Type B pancreatic cell (in vitro differentiated cells): ENCODE data around the gene ADGRL2. TPM values are rescaled to one million over a fixed set of nuclear protein-coding genes. Genes with fewer than 3 reads are reported as not detected.
A peak's percentile ranks its signal among the peaks of the same experiment; 100 is the strongest.

Experiments
- DNase-seq: peaks from one replicate; pipeline ENCODE4 v3.0.0; 2021; ENCODE audit warnings: mixed read lengths; ENCODE audit not compliant: unreplicated experiment; ENCODE audit errors: extremely low spot score
- H3K27ac Mint-ChIP-seq: 2 replicates; pipeline ENCODE4 v1.8.0; 2021; ENCODE audit warnings: mild to moderate bottlenecking, mixed read lengths
- H3K27me3 Mint-ChIP-seq: 2 replicates; pipeline ENCODE4 v1.8.0; 2021; ENCODE audit warnings: mixed read lengths
- H3K36me3 Mint-ChIP-seq: 2 replicates; pipeline ENCODE4 v1.8.0; 2021; ENCODE audit warnings: mixed read lengths
- H3K4me1 Mint-ChIP-seq: one replicate; pipeline ENCODE4 v1.8.0; 2021; ENCODE audit warnings: mixed read lengths; ENCODE audit not compliant: unreplicated experiment
- H3K4me3 Mint-ChIP-seq: 2 replicates; pipeline ENCODE4 v1.8.0; 2021; ENCODE audit warnings: mild to moderate bottlenecking, mixed read lengths
- H3K9me3 Mint-ChIP-seq: 2 replicates; pipeline ENCODE4 v1.8.0; 2021; ENCODE audit warnings: mixed read lengths
- total RNA-seq: library from RNA; stranded (reverse); gene quantifications from 2 replicates; pipeline ENCODE4 v1.2.1, GENCODE V29; 2021; ENCODE audit warnings: low replicate concordance
- TF ChIP-seq, protein P1 (sequence below): fragments of 200-600 bp; sonication (generic); conservative IDR thresholded peaks from 2 replicates; pipeline ENCODE4 v1.5.0; 2021; ENCODE audit warnings: antibody characterized with exemption, mild to moderate bottlenecking

The ADGRL2 gene
- total RNA-seq, 1 donor from 2014 or later: 103 TPM

DNA sequence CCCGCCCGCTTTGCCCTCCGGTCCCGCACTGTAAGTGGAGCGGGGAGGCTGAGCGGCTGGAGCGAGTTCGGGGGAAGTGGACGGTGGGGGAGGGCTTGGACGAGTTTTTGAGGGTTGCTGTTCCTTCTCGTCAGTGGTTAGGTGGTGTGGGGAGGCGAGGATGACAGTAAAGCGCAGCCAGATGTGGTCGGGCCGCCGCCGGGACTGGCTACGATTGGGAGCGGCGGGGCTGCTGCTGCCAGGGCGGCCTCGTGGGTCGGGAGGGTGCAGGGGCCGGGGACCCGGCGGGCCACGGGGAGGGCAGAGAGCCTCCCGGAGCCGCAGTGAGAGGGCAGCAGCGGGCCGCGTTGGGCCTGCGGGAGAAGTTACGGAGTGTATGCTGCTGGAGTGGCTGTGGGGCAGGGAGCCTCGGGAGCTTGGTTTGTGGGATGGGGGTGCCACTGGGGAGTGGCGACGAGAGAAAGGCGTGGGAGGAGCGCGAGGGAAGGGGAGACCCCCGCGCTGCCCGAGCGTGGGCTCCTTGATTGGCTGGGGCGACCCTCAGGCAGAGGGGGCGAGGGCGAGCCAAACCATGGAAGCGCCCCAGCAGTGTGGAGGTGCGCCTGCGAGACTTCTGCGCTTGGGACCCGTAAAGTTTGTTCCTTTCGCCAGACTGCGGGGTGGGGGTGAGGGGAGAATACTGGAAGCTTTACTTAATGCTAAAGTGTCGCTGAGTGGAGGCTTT is 2.1 kb downstream of the ADGRL2 start:
- peak overlapping the region; percentile 88 for H3K27ac Mint-ChIP-seq
- H3K9me3 Mint-ChIP-seq: no peaks in the 10 kb centered on the region
- TF ChIP-seq, protein P1, sequence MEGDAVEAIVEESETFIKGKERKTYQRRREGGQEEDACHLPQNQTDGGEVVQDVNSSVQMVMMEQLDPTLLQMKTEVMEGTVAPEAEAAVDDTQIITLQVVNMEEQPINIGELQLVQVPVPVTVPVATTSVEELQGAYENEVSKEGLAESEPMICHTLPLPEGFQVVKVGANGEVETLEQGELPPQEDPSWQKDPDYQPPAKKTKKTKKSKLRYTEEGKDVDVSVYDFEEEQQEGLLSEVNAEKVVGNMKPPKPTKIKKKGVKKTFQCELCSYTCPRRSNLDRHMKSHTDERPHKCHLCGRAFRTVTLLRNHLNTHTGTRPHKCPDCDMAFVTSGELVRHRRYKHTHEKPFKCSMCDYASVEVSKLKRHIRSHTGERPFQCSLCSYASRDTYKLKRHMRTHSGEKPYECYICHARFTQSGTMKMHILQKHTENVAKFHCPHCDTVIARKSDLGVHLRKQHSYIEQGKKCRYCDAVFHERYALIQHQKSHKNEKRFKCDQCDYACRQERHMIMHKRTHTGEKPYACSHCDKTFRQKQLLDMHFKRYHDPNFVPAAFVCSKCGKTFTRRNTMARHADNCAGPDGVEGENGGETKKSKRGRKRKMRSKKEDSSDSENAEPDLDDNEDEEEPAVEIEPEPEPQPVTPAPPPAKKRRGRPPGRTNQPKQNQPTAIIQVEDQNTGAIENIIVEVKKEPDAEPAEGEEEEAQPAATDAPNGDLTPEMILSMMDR: peak; percentile 54
- H3K4me3 Mint-ChIP-seq: peak overlapping the region; percentile 98
- H3K27me3 Mint-ChIP-seq: no peaks in the 10 kb centered on the region
- DNase-seq: peak; percentile 81
- peaks cover 34% of the 10 kb centered on the region for H3K4me1 Mint-ChIP-seq
- no peaks in the 10 kb centered on the region for H3K36me3 Mint-ChIP-seq

DNA sequence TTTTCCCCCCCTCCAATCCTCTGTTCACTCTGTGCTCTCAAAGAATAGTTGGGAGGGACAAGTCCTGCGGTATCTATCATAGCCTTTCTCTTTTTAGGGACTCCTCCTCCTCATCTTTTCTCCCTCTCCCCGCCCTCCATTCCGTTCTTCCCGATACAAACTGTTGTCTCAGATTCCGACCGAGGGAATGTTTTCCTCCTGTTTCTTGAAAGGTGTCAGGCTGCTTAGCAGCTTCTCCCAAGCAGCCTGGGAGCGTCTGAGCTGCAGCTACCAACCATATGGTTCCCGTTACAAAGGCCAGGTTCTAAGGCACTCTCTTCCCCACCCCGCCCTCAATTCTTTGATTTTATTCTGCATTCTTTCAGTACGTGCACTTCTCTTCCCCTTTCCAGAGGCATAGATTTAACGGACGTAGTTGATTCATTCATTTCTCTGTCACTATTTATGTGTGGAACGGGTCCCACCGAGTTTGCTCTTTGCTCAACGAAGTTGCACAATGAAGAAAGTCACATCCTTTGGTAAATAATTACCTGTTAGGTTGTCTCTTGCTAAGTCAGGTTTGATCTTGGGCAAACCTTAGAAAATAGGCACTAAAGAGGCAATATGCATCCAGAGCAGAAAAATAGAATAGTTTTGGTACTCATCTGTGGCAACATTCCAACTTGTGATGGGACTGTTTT is 2.8 kb downstream of the ADGRL2 start:
- TF ChIP-seq, protein P1: no peak
- H3K27ac Mint-ChIP-seq: peak overlapping the region; percentile 88
- no peak for DNase-seq
- peak overlapping the region; percentile 98 for H3K4me3 Mint-ChIP-seq
- peaks cover 38% of the 10 kb centered on the region for H3K4me1 Mint-ChIP-seq
- H3K36me3 Mint-ChIP-seq: no peaks in the 10 kb centered on the region
- no peaks in the 10 kb centered on the region for H3K9me3 Mint-ChIP-seq
- H3K27me3 Mint-ChIP-seq: no peaks in the 10 kb centered on the region

DNA sequence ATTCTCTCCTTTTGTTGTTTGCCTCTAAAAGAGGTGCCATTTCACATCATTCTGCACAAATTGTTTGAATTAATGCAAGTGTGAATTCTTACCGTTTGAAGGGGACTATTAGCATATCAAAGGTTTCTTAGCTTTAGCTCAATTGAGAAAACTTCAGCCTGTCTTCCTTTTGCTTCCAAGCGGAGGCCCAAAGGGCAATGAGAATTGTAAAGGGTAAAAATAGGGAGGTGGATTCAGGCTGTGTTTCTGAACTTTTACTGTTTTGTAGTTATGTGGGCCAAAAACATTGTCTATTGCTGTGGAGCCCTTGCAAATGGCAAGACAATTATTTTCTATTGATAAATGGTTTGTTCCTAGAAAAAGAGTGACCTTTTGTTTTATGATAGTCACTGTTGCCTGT is 3.6 kb downstream of the ADGRL2 start:
- H3K27ac Mint-ChIP-seq: peak overlapping the region; percentile 88
- peaks cover 35% of the 10 kb centered on the region for H3K4me1 Mint-ChIP-seq
- no peaks in the 10 kb centered on the region for H3K27me3 Mint-ChIP-seq
- DNase-seq: no peak
- TF ChIP-seq, protein P1: no peak
- no peaks in the 10 kb centered on the region for H3K9me3 Mint-ChIP-seq
- peak overlapping the region; percentile 98 for H3K4me3 Mint-ChIP-seq
- H3K36me3 Mint-ChIP-seq: no peaks in the 10 kb centered on the region

DNA sequence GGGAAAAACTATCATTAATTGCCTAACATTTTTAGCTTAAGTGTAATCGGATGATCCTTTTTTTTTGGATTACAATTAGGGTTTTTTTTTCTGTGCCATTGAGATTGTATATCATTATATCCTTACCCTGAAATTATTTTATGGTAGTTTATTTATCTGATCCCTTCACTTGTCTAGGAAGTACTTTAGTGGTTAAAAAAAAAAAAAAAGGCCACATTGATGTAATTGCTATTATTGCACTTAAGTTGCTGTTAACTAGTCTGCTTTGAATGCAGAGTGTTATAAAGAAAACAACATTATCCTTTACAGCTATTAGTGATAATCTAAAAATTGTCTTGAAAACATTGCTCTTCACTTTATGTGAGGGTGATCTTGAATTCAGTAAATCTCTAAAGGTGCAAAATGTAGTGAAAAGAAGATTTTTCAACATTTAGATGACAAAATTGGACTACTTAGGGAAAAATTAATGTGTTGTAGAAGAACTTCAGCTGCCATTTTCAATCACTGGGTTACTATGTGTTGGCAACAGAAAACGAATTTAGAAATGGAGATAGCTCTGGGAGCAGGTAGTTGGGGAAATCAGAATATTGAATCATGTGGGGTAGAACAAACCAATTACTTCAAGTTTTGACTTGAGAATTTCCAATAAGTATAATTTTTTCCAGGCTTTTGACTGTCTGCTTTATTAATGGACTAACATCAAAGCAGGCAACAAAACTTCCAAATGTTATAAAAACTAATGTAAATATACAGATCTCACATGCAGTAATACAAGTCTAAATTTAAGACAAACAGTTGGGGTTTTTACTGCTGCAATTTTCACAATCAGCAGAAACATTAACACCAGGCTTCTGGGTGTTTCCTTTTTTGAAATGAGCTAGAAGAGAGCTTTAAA is 5.0 kb downstream of the ADGRL2 start:
- DNase-seq: no peak
- H3K9me3 Mint-ChIP-seq: no peaks in the 10 kb centered on the region
- peaks cover 36% of the 10 kb centered on the region for H3K4me1 Mint-ChIP-seq
- peak overlapping the region; percentile 15 for H3K27ac Mint-ChIP-seq
- H3K27me3 Mint-ChIP-seq: no peaks in the 10 kb centered on the region
- no peaks in the 10 kb centered on the region for H3K36me3 Mint-ChIP-seq
- H3K4me3 Mint-ChIP-seq: peak overlapping the region; percentile 69
- TF ChIP-seq, protein P1: no peak

DNA sequence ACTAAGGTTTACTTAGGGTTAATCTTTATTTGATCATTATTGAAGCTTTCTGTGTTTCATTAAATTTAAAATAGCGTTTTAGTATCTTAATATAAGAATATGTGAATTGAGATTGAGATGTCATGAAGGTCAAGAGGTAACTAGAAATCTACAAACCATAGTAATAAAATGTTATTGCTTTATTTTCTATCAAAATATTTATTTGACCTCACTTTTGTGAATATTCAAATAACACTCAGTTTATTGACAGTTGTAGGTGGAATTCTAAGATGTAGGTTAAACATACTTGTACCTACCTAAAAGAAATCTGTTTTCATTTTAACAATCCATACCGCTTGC is 5.7 kb downstream of the ADGRL2 start:
- H3K36me3 Mint-ChIP-seq: no peaks in the 10 kb centered on the region
- peak overlapping the region; percentile 39 for H3K4me3 Mint-ChIP-seq
- TF ChIP-seq, protein P1: no peak
- H3K4me1 Mint-ChIP-seq: peaks cover 42% of the 10 kb centered on the region
- H3K27me3 Mint-ChIP-seq: no peaks in the 10 kb centered on the region
- no peak overlapping the region for H3K27ac Mint-ChIP-seq
- no peak for DNase-seq
- no peaks in the 10 kb centered on the region for H3K9me3 Mint-ChIP-seq
